Parathyroid adenoma (tissue), 2 donors: ENCODE measurements around the gene ISOC2.

Experiments
- H2AFZ ChIP-seq: fragments of 300-600 bp; sonication (generic); one replicate; pipeline ENCODE4 v1.7.0; 2017; ENCODE audit warnings: antibody characterized with exemption, mild to moderate bottlenecking
- H3K27ac ChIP-seq: fragments of 300-600 bp; sonication (generic); one replicate; pipeline ENCODE4 v1.7.0; 2017
- H3K27me3 ChIP-seq: fragments of 300-600 bp; sonication (generic); one replicate; pipeline ENCODE4 v1.7.0; 2017; ENCODE audit warnings: low read length; ENCODE audit not compliant: control insufficient read depth, insufficient read depth
- H3K36me3 ChIP-seq: fragments of 300-600 bp; sonication (generic); one replicate; pipeline ENCODE4 v1.7.0; 2017; ENCODE audit warnings: low read length; ENCODE audit not compliant: control insufficient read depth, insufficient read depth
- H3K4me1 ChIP-seq: fragments of 300-600 bp; sonication (generic); one replicate; pipeline ENCODE4 v1.7.0; 2017; ENCODE audit warnings: control low read depth
- H3K4me2 ChIP-seq: fragments of 300-600 bp; sonication (generic); one replicate; pipeline ENCODE4 v1.7.0; 2017; ENCODE audit warnings: low read length
- H3K4me3 ChIP-seq: fragments of 300-600 bp; sonication (generic); one replicate; pipeline ENCODE4 v1.7.0; 2017; ENCODE audit warnings: low read depth, low read length
- H3K79me2 ChIP-seq: fragments of 300-600 bp; sonication (generic); one replicate; pipeline ENCODE4 v1.7.0; 2017; ENCODE audit warnings: control low read depth
- H3K9ac ChIP-seq: fragments of 300-600 bp; sonication (generic); one replicate; pipeline ENCODE4 v1.7.0; 2017; ENCODE audit warnings: mild to moderate bottlenecking
- H3K9me3 ChIP-seq: fragments of 300-600 bp; sonication (generic); one replicate; pipeline ENCODE4 v1.7.0; 2017; ENCODE audit warnings: low read length; ENCODE audit not compliant: control insufficient read depth
- CTCF ChIP-seq: fragments of 300-600 bp; sonication (generic); IDR thresholded peaks from one replicate; pipeline ENCODE4 v1.7.0; 2017; ENCODE audit warnings: antibody characterized with exemption, mild to moderate bottlenecking
- donor health status: primary hyperparathyroidism.

ISOC2 gene

GRCh38 chr19:55481148-55481793 is 19.8 kb upstream of the ISOC2 start:
- Histone ChIP-seq H3K9ac (no peak overlapping the region), H3K79me2 (peaks cover 18% of the 10 kb centered on the region), H2AFZ (no peak overlapping the region), H3K27ac (no peak overlapping the region), H3K27me3 (no peaks in the 10 kb centered on the region), H3K4me3 (no peak overlapping the region), H3K4me2 (no peak overlapping the region), H3K36me3 (no peaks in the 10 kb centered on the region), H3K9me3 (no peaks in the 10 kb centered on the region), H3K4me1 (peaks cover 19% of the 10 kb centered on the region)
- TF ChIP-seq CTCF: no peak

DNA sequence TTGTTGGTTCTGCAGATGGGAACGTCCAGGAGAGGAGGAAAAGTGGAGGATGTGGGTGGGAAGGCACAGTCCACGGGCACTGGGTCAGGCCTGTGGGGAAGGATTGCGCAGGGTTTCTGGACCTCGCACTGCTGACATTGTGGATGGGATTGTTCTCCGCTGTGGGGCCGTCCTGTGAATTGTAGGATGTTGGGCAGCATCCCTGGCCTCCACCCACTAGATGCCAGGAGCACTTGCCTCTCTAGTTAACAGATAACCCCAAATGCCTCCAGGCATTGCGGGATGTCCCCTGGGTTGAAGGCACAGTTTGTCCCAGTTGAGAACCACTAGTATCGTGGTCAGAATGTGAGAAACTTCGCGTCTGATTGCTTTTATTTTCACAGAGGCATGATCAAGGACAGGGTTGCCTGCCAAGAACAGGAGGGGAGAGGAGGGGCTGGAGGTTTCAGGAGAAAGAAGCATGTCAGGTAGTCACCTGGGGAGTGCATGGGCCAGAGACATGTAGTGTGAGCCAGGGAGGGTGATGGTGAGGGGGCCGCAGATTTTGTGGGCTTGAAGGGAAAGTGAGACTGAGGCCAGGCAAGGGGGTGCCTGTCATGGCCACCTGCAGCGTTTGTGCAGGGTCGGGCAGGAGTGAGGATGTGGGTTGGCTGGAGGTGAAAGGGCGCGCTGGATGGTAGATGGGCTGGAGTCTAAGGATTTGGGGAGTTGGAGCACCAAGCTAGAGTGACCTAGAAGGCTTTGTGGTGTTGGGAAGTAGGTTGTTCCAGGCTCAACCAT is 18.2 kb upstream of the ISOC2 start:
- H3K4me3 ChIP-seq: no peak overlapping the region
- H3K4me1 ChIP-seq: peaks cover 31% of the 10 kb centered on the region

DNA sequence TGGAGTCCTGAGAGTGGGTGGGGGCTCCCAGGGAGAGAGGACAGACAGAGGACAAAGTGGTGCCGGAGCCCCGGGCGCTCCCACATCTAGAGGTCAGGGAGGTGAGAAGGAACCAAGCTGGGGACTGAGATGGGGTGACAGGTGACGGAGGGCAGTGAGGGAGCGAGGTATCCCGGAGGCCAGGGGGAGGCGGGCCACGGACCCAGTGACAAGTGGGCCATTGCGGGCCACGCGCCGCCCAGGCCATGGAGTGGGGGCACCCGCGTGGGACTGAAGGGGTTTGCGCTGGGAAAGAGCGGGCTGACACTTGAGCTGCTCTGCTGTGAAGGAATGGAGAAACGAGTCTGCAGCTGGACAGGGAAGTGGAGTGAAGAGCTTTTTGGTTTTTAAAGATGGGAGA is 17.6 kb upstream of the ISOC2 start:
- Histone ChIP-seq H2AFZ (no peak overlapping the region), H3K4me1 (peaks cover 25% of the 10 kb centered on the region), H3K9ac (no peak overlapping the region), H3K36me3 (no peaks in the 10 kb centered on the region), H3K79me2 (peaks cover 18% of the 10 kb centered on the region), H3K4me2 (no peak overlapping the region), H3K27me3 (no peaks in the 10 kb centered on the region), H3K4me3 (no peak overlapping the region), H3K27ac (no peak overlapping the region), H3K9me3 (no peaks in the 10 kb centered on the region)
- no peak for TF ChIP-seq CTCF

More for the DNA sequence above, 18.2 kb upstream of the ISOC2 start:
- Histone ChIP-seq H3K4me2 (no peak overlapping the region), H3K27ac (no peak overlapping the region), H2AFZ (no peak overlapping the region), H3K79me2 (peaks cover 18% of the 10 kb centered on the region), H3K36me3 (no peaks in the 10 kb centered on the region), H3K9me3 (no peaks in the 10 kb centered on the region), H3K9ac (no peak overlapping the region), H3K27me3 (no peaks in the 10 kb centered on the region)
- TF ChIP-seq CTCF: no peak

- no peaks in the 10 kb centered on the region for H3K36me3 ChIP-seq
- H3K9me3 ChIP-seq: no peaks in the 10 kb centered on the region
- H3K4me3 ChIP-seq: no peak overlapping the region
- H2AFZ ChIP-seq: no peak overlapping the region
- no peak overlapping the region for H3K4me2 ChIP-seq
- no peak overlapping the region for H3K9ac ChIP-seq
- no peak for TF ChIP-seq CTCF
- H3K27me3 ChIP-seq: no peaks in the 10 kb centered on the region
- no peak overlapping the region for H3K27ac ChIP-seq
- H3K79me2 ChIP-seq: peaks cover 18% of the 10 kb centered on the region
- peaks cover 23% of the 10 kb centered on the region for H3K4me1 ChIP-seq
Measured at GRCh38 chr19:55478364-55478763, 16.9 kb upstream of the ISOC2 start.
